IMR-90 (cell line): ENCODE measurements around the gene ATP8B3. TPM values are rescaled to one million over a fixed set of nuclear protein-coding genes. Genes with fewer than 3 reads are reported as not detected.

Experiments used
- ATAC-seq: fragments of 200-7000 bp; cut with Tn5 transposase; 2 replicates; pipeline ENCODE4 v1.9.1; 2020; ENCODE audit warnings: low read depth, mild to moderate bottlenecking, moderate library complexity
- BruUV-seq: library from RNA; stranded (reverse); fragments of 400-500 nt; replicated peaks from 2 replicates; lab custom pipeline; 2021; lab: Mats Ljungman, UMichigan
- CTCF ChIA-PET: fragments of 300-600 bp; formaldehyde crosslinking; extraction: SDS; loops from one replicate; lab custom pipeline; 2021; ENCODE audit warnings: antibody characterized with exemption; lab: Yijun Ruan, JAX
- POLR2A ChIA-PET: fragments of 300-600 bp; sonication (Branson Sonifier 250); formaldehyde crosslinking; loops from one replicate; lab custom pipeline; 2022; ENCODE audit warnings: antibody characterized with exemption; ENCODE audit not compliant: unreplicated experiment; lab: Charles Lee
- DNase-seq: peaks from one replicate; pipeline ENCODE4 v3.0.0; 2013
- H2AFZ ChIP-seq: replicated peaks from 2 replicates; pipeline ENCODE3; 2013; ENCODE audit warnings: low read length, mild to moderate bottlenecking; ENCODE audit not compliant: poor library complexity
- H2AK5ac ChIP-seq: 2 replicates; pipeline ENCODE4 v1.6.1; 2013; ENCODE audit warnings: low read depth, low read length, inconsistent platforms
- H2AK9ac ChIP-seq: replicated peaks from 2 replicates; pipeline ENCODE3; 2013; ENCODE audit warnings: mild to moderate bottlenecking, low read depth, low read length, moderate library complexity; ENCODE audit not compliant: poor library complexity
- H2BK120ac ChIP-seq: 2 replicates; pipeline ENCODE4 v1.6.1; 2013; ENCODE audit warnings: low read depth, low read length, inconsistent platforms
- H2BK15ac ChIP-seq: 3 replicates; pipeline ENCODE4 v1.6.1; 2013; ENCODE audit warnings: low read depth, low read length, inconsistent platforms
- H2BK20ac ChIP-seq: 2 replicates; pipeline ENCODE4 v1.6.1; 2013; ENCODE audit warnings: low read depth, mild to moderate bottlenecking, inconsistent platforms, low read length, moderate library complexity
- H2BK5ac ChIP-seq: 2 replicates; pipeline ENCODE4 v1.6.1; 2013; ENCODE audit warnings: mild to moderate bottlenecking, low read depth, low read length, inconsistent platforms; ENCODE audit not compliant: poor library complexity, severe bottlenecking
- H3K14ac ChIP-seq: replicated peaks from 2 replicates; pipeline ENCODE4 v1.6.1; 2013; ENCODE audit warnings: low read depth, low read length, inconsistent platforms
- H3K18ac ChIP-seq: 2 replicates; pipeline ENCODE4 v1.6.1; 2013; ENCODE audit warnings: low read depth, low read length, control low read depth
- H3K23ac ChIP-seq: 2 replicates; pipeline ENCODE4 v1.6.1; 2013; ENCODE audit warnings: low read depth, low read length, inconsistent platforms
- H3K27ac ChIP-seq: 2 replicates; pipeline ENCODE4 v1.5.1; 2013; ENCODE audit warnings: mild to moderate bottlenecking, control low read depth, low read length; ENCODE audit not compliant: insufficient read depth
- H3K27me3 ChIP-seq: 2 replicates; pipeline ENCODE4 v1.6.1; 2013; ENCODE audit warnings: low read length; ENCODE audit not compliant: control insufficient read depth, insufficient read depth
- H3K36me3 ChIP-seq: 2 replicates; pipeline ENCODE4 v1.6.1; 2013; ENCODE audit warnings: low read length, mixed read lengths; ENCODE audit not compliant: control insufficient read depth, insufficient read depth
- H3K4ac ChIP-seq: 2 replicates; pipeline ENCODE4 v1.6.1; 2013; ENCODE audit warnings: low read depth, low read length, inconsistent platforms
- H3K4me1 ChIP-seq: 2 replicates; pipeline ENCODE4 v1.6.1; 2013; ENCODE audit warnings: low read length, mixed read lengths; ENCODE audit not compliant: control insufficient read depth, insufficient read depth
- H3K4me2 ChIP-seq: 2 replicates; pipeline ENCODE4 v1.6.1; 2013; ENCODE audit warnings: low read depth, mild to moderate bottlenecking, control low read depth, low read length, moderate library complexity
- H3K4me3 ChIP-seq: 2 replicates; pipeline ENCODE4 v1.5.1; 2013; ENCODE audit warnings: low read depth, mild to moderate bottlenecking, control low read depth, low read length, moderate library complexity; ENCODE audit not compliant: insufficient read depth
- H3K56ac ChIP-seq: 2 replicates; pipeline ENCODE4 v1.6.1; 2013; ENCODE audit warnings: low read length, inconsistent platforms; ENCODE audit not compliant: insufficient read depth; ENCODE audit errors: extremely low read depth
- H3K79me1 ChIP-seq, 2 experiments: 2 replicates each; pipeline ENCODE4 v1.6.1; 2013; ENCODE audit warnings: low read length in 2 of 2, inconsistent platforms in 1 of 2, low read depth in 1 of 2
- H3K9ac ChIP-seq: 2 replicates; pipeline ENCODE4 v1.6.1; 2013; ENCODE audit warnings: low read depth, low read length, control low read depth
- H3K9me1 ChIP-seq: 2 replicates; pipeline ENCODE4 v1.6.1; 2013; ENCODE audit warnings: low read length, inconsistent platforms; ENCODE audit not compliant: insufficient read depth
- H3K9me3 ChIP-seq: 2 replicates; pipeline ENCODE4 v1.6.1; 2013; ENCODE audit warnings: low read length; ENCODE audit not compliant: control insufficient read depth, insufficient read depth
- H4K20me1 ChIP-seq: 2 replicates; pipeline ENCODE4 v1.6.1; 2013; ENCODE audit warnings: low read length, inconsistent platforms; ENCODE audit not compliant: insufficient read depth
- H4K5ac ChIP-seq: 2 replicates; pipeline ENCODE4 v1.6.1; 2013; ENCODE audit warnings: mild to moderate bottlenecking, low read depth, low read length, control low read depth
- H4K8ac ChIP-seq, 2 experiments: 2 replicates each; pipeline ENCODE4 v1.6.1; 2013; ENCODE audit warnings: low read depth in 2 of 2, low read length in 2 of 2, control low read depth in 1 of 2, inconsistent platforms in 1 of 2
- H4K91ac ChIP-seq: 2 replicates; pipeline ENCODE4 v1.6.1; 2013; ENCODE audit warnings: low read depth, low read length, inconsistent platforms; ENCODE audit not compliant: insufficient read depth
- BHLHE40 ChIP-seq: fragments of 150-350 bp; IDR thresholded peaks from 2 replicates; pipeline ENCODE4 v1.6.1; 2016; ENCODE audit warnings: mild to moderate bottlenecking, low read depth, low read length
- CEBPB ChIP-seq: IDR thresholded peaks from 2 replicates; pipeline ENCODE4 v1.6.1; 2012; ENCODE audit warnings: low read depth, low read length, improper control_type of control experiment
- CHD1 ChIP-seq: IDR thresholded peaks from 2 replicates; pipeline ENCODE4 v1.6.1; 2012; ENCODE audit warnings: low read depth, low read length, improper control_type of control experiment
- CTCF ChIP-seq: conservative IDR thresholded peaks from 2 replicates; pipeline ENCODE4 v1.5.1; 2012; ENCODE audit warnings: mild to moderate bottlenecking, low read depth, low read length, improper control_type of control experiment
- ELK1 ChIP-seq: fragments of 150-350 bp; IDR thresholded peaks from 2 replicates; pipeline ENCODE4 v1.6.1; 2016; ENCODE audit warnings: low read depth, mild to moderate bottlenecking, low read length, moderate library complexity, borderline replicate concordance
- FOS ChIP-seq: fragments of 150-350 bp; IDR thresholded peaks from 2 replicates; pipeline ENCODE4 v1.6.1; 2016; ENCODE audit warnings: low read depth, low read length
- MAFK ChIP-seq: IDR thresholded peaks from 2 replicates; pipeline ENCODE4 v1.6.1; 2012; ENCODE audit warnings: low read depth, low read length, improper control_type of control experiment
- MAZ ChIP-seq: IDR thresholded peaks from 2 replicates; pipeline ENCODE4 v1.6.1; 2012; ENCODE audit warnings: low read depth, mild to moderate bottlenecking, low read length, improper control_type of control experiment, moderate library complexity, borderline replicate concordance
- MXI1 ChIP-seq: IDR thresholded peaks from 2 replicates; pipeline ENCODE4 v1.6.1; 2012; ENCODE audit warnings: low read depth, mild to moderate bottlenecking, low read length, moderate library complexity, borderline replicate concordance
- NFE2L2 ChIP-seq: fragments of 150-350 bp; IDR thresholded peaks from 2 replicates; pipeline ENCODE4 v1.6.1; 2016; ENCODE audit warnings: low read depth, mild to moderate bottlenecking, low read length
- POLR2A ChIP-seq: IDR thresholded peaks from 2 replicates; pipeline ENCODE4 v1.6.1; 2012; ENCODE audit warnings: mild to moderate bottlenecking, low read depth, low read length
- RAD21 ChIP-seq: IDR thresholded peaks from 2 replicates; pipeline ENCODE4 v1.6.1; 2012; ENCODE audit warnings: low read length, improper control_type of control experiment
- RFX5 ChIP-seq: IDR thresholded peaks from 2 replicates; pipeline ENCODE4 v1.8.0; 2012; ENCODE audit warnings: low read depth, mild to moderate bottlenecking, low read length, moderate library complexity
- SMC3 ChIP-seq: fragments of 150-350 bp; IDR thresholded peaks from 2 replicates; pipeline ENCODE4 v1.6.1; 2016; ENCODE audit warnings: low read depth, mild to moderate bottlenecking, antibody characterized with exemption, low read length, moderate library complexity
- USF2 ChIP-seq: fragments of 150-350 bp; IDR thresholded peaks from 2 replicates; pipeline ENCODE4 v1.6.1; 2017; ENCODE audit warnings: mild to moderate bottlenecking, antibody characterized with exemption, low read length, low read depth
- WGBS, 2 experiments: methylation state at CpG; one replicate each; pipeline versions ENCODE4 v1.1.5 to v1.1.7; 2013; ENCODE audit warnings: missing lambda C conversion rate in 2 of 2; ENCODE audit not compliant: insufficient read length in 1 of 2; ENCODE audit errors: extremely low coverage in 2 of 2; 5-methylcytosine and 5-hydroxymethylcytosine counted together
- dilution Hi-C: fragments of 300-500 bp; cut with HindIII; formaldehyde crosslinking; loops from one replicate; pipeline ENCODE4 v1.14.3; 2018; ENCODE audit warnings: low sequenced_read_pairs; ENCODE audit not compliant: unreplicated experiment
- in situ Hi-C: fragments of 300-500 bp; cut with MboI; formaldehyde crosslinking; loops from 3 replicates; pipeline ENCODE4 v1.14.3; 2019; ENCODE audit warnings: low sequenced_read_pairs, inconsistent platforms, mixed read lengths
- intact Hi-C: fragments of 100-400 bp; cut with micrococcal nuclease; formaldehyde crosslinking; loops from 2 replicates; pipeline ENCODE4 v1.10.0; 2022
- polyA plus RNA-seq, 3 experiments: library from polyadenylated mRNA; depleted of rRNA; stranded (reverse); fragments of >200 nt; gene quantifications; 2 replicates each; pipeline ENCODE4 v1.2.3, GENCODE V29; 2012; ENCODE audit warnings: low replicate concordance in 1 of 3
- total RNA-seq: library from RNA; depleted of rRNA; stranded (reverse); fragments of >200 nt; gene quantifications from 2 replicates; pipeline ENCODE4 v1.2.3, GENCODE V29; 2012

The ATP8B3 gene
- total and polyA plus RNA-seq, 2 of the 4 experiments (the other 2 are of a cell fraction): 1.6 to 8.1 TPM

GRCh38 chr19:1839658-1840540 is 27.8 kb upstream of the ATP8B3 start:
- POLR2A ChIA-PET: no interaction called here
- Histone ChIP-seq H2AFZ (no peak overlapping the region), H2BK15ac (no peak overlapping the region), H3K79me1 (peaks cover 14 to 75% of the 10 kb centered on the region in 2 experiments; a peak in 3 of 4 replicates), H3K27ac (no peak overlapping the region), H2AK5ac (no peak overlapping the region), H3K36me3 (peaks cover 6% of the 10 kb centered on the region), H4K91ac (no peak overlapping the region), H2BK5ac (no peak overlapping the region), H3K9me3 (no peaks in the 10 kb centered on the region), H3K56ac (no peak overlapping the region), H4K8ac (no peak overlapping the region), H3K9ac (no peak overlapping the region), H3K9me1 (no peaks in the 10 kb centered on the region), H3K4me2 (no peak overlapping the region), H3K18ac (no peak overlapping the region), H3K4me1 (no peaks in the 10 kb centered on the region), H2AK9ac (no peak overlapping the region), H4K20me1 (peaks cover 98% of the 10 kb centered on the region), H3K27me3 (no peaks in the 10 kb centered on the region), H3K4me3 (no peak overlapping the region), H3K23ac (no peak overlapping the region), H4K5ac (no peak overlapping the region), H2BK20ac (no peak overlapping the region), H3K4ac (no peak overlapping the region), H2BK120ac (no peak overlapping the region), H3K14ac (no peak overlapping the region)
- intact Hi-C loops (no loop called here), dilution Hi-C loops (no loop called here), in situ Hi-C loops (no loop called here)
- no peak for ATAC-seq
- whole genome bisulfite sequencing, 2 experiments: 89% methylated on average over 9 of the region's 25 CpGs; no CpG with 5 or more reads in 1 of the 2 experiments
- no TSS peak for BruUV-seq
- no peak for DNase-seq
- CTCF ChIA-PET: no interaction called here
- TF ChIP-seq FOS: no peak
- no peak for TF ChIP-seq RFX5
- TF ChIP-seq USF2: no peak
- TF ChIP-seq CEBPB: no peak
- no peak for TF ChIP-seq MAFK
- TF ChIP-seq NFE2L2: no peak
- no peak for TF ChIP-seq POLR2A
- no peak for TF ChIP-seq BHLHE40
- TF ChIP-seq SMC3: no peak
- TF ChIP-seq CHD1: no peak
- no peak for TF ChIP-seq MXI1
- no peak for TF ChIP-seq ELK1
- no peak for TF ChIP-seq CTCF
- TF ChIP-seq MAZ: no peak
- TF ChIP-seq RAD21: no peak
